GM12872 (cell line): ENCODE data around the gene NISCH.

Experiments used
- TF ChIP-seq, protein P1 (sequence below): IDR thresholded peaks from 3 replicates; pipeline ENCODE4 v1.5.1; 2011; ENCODE audit warnings: low read depth, mild to moderate bottlenecking, low read length, moderate library complexity; ENCODE audit not compliant: insufficient read depth

NISCH gene

DNA sequence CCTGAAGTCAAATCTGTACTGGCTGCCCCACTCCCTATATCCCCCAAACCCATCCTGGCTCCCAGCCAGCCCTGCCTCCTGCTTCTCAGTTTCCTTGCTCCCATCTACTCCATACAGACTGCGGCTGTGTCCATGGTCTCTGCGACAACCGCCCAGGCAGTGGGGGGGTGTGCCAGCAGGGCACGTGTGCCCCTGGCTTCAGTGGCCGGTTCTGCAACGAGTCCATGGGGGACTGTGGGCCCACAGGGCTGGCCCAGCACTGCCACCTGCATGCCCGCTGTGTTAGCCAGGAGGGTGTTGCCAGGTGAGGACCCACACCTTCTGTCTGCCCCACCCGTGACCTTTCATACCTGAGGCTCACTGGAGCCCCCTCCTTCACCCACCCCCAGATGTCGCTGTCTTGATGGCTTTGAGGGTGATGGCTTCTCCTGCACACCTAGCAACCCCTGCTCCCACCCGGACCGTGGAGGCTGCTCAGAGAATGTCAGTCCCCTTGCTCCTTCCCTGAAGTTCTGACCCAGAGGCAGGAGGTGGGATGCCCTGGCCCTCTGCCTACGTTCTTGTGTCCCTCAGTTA is 54.4 kb downstream of the NISCH start:
- TF ChIP-seq, protein P1, sequence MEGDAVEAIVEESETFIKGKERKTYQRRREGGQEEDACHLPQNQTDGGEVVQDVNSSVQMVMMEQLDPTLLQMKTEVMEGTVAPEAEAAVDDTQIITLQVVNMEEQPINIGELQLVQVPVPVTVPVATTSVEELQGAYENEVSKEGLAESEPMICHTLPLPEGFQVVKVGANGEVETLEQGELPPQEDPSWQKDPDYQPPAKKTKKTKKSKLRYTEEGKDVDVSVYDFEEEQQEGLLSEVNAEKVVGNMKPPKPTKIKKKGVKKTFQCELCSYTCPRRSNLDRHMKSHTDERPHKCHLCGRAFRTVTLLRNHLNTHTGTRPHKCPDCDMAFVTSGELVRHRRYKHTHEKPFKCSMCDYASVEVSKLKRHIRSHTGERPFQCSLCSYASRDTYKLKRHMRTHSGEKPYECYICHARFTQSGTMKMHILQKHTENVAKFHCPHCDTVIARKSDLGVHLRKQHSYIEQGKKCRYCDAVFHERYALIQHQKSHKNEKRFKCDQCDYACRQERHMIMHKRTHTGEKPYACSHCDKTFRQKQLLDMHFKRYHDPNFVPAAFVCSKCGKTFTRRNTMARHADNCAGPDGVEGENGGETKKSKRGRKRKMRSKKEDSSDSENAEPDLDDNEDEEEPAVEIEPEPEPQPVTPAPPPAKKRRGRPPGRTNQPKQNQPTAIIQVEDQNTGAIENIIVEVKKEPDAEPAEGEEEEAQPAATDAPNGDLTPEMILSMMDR, result peak; percentile 19; the same call in 1 of the 3 replicates

DNA sequence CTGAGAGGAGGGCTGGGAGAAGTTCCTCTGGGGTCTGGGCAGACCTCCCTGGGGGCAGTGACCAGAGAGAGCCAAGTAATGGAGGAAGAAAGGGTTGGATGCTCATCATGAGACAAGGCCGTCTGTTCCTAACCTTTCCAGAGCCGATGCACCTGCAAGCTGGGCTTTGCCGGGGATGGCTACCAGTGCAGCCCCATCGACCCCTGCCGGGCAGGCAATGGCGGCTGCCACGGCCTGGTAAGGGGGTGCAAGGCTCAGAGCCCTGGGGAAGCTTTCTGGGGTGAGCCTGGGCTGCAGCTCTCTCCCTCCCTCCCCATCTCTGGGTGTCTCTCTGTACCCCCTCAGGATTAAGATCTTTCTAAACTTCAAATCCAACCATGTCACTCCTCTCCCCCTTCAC is 56.1 kb downstream of the NISCH start:
- TF ChIP-seq, protein P1, result no peak

GRCh38 chr3:52512105-52512504 is 56.7 kb downstream of the NISCH start:
- TF ChIP-seq, protein P1, result no peak

GRCh38 chr3:52512727-52513126 is 57.3 kb downstream of the NISCH start:
- TF ChIP-seq, protein P1, result no peak

- TF ChIP-seq, protein P1, result no peak
Observed at GRCh38 chr3:52513281-52513680, 57.9 kb downstream of the NISCH start.

DNA sequence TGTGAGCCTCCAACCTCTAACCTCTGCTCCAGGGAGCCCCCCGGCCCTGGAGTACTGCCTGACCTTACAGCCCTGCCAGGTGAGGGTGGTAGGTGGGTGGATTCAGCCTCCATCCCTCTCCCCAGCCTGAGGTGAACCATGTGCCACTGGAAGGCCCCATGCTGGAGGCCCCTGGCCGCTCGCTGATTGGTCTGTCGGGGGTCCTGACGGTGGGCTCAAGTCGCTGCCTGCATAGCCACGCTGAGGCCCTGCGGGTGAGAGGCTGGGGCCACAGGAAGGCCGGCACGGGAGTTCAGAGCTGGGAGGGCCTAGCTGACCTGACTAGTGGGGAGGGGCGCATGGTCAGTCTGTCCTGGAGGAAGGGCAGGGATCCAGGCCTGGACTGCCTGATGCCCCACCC is 59.2 kb downstream of the NISCH start:
- TF ChIP-seq, protein P1, result no peak

DNA sequence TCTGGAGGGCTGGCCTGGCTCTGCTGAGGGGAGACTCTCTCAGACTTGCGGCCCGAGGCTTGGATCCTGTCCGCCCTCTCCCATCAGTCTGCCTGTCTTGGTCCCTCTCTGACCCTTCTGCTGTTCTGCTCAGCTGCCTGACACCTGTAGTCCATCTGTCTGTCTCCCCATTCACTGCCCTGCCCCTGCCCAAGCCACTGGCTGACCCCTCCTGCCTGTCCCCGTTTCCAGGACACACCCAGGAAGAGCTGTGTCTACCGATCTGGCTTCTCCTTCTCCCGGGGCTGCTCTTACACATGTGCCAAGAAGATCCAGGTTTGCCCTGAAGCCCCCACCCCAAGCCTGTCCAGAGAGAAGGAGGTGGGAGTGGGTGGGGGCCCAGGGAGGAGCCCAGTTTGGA is 59.8 kb downstream of the NISCH start:
- TF ChIP-seq, protein P1, result no peak
